CD4-positive, alpha-beta T cell (primary cell): Measurements from ENCODE around the gene PCTP. TPM values are rescaled to one million over a fixed set of nuclear protein-coding genes. Genes with fewer than 3 reads are reported as not detected.

Experiments
- ATAC-seq: fragments of 200-7000 bp; cut with Tn5 transposase; one replicate; pipeline ENCODE4 v1.10.0; 2022; ENCODE audit warnings: mild to moderate bottlenecking; ENCODE audit not compliant: poor library complexity
- CTCF ChIA-PET: fragments of 350-600 bp; sonication (Branson Sonifier 250); formaldehyde crosslinking; loops from one replicate; lab custom pipeline; 2021; ENCODE audit warnings: antibody characterized with exemption, inconsistent platforms; lab: Charles Lee
- POLR2A ChIA-PET: fragments of 350-600 bp; sonication (Branson Sonifier 250); formaldehyde crosslinking; loops from one replicate; lab custom pipeline; 2021; ENCODE audit warnings: antibody characterized with exemption, inconsistent platforms; lab: Charles Lee
- DNase-seq, 14 experiments: peaks; one replicate each; pipeline ENCODE4 v3.0.0-alpha.2; 2013 to 2020; ENCODE audit warnings: mixed read lengths in 2 of 14
- H3K27ac ChIP-seq, 2 donors: one replicate each; pipeline versions ENCODE4 v1.5.1 to v1.7.0; 2013; ENCODE audit warnings: low read length in 2 of 2, low read depth in 1 of 2, mild to moderate bottlenecking in 1 of 2
- H3K27me3 ChIP-seq, 2 experiments: 1 replicate in 1 of 2; 2 replicates in 1 of 2; pipeline versions ENCODE4 v1.6.1 to v1.7.0; 2013; ENCODE audit warnings: low read length in 2 of 2, control low read depth in 1 of 2, mild to moderate bottlenecking in 1 of 2, moderate library complexity in 1 of 2; ENCODE audit not compliant: insufficient read depth in 2 of 2, control insufficient read depth in 1 of 2
- H3K36me3 ChIP-seq: one replicate; pipeline ENCODE4 v1.6.1; 2013; ENCODE audit warnings: low read length, control low read depth; ENCODE audit not compliant: insufficient read depth
- H3K4me1 ChIP-seq: one replicate; pipeline ENCODE4 v1.6.1; 2013; ENCODE audit warnings: low read length, control low read depth; ENCODE audit not compliant: insufficient read depth
- H3K4me3 ChIP-seq: one replicate; pipeline ENCODE4 v1.5.1; 2013; ENCODE audit warnings: mild to moderate bottlenecking, low read length, moderate library complexity
- H3K9me3 ChIP-seq, 2 experiments: 1 replicate in 1 of 2; 2 replicates in 1 of 2; pipeline versions ENCODE4 v1.6.1 to v1.7.0; 2013; ENCODE audit warnings: low read length in 2 of 2, mild to moderate bottlenecking in 2 of 2, control low read depth in 1 of 2, moderate library complexity in 1 of 2; ENCODE audit not compliant: control insufficient read depth in 1 of 2, insufficient read depth in 1 of 2
- H3K27ac Mint-ChIP-seq: one replicate; pipeline ENCODE4 v1.8.0; 2020; ENCODE audit warnings: mixed read lengths
- H3K27me3 Mint-ChIP-seq: one replicate; pipeline ENCODE4 v1.8.0; 2021; ENCODE audit warnings: mixed read lengths
- H3K36me3 Mint-ChIP-seq: one replicate; pipeline ENCODE4 v1.8.0; 2021; ENCODE audit warnings: low read depth, mixed read lengths
- H3K4me1 Mint-ChIP-seq: one replicate; pipeline ENCODE4 v1.8.0; 2021; ENCODE audit warnings: low read depth, mixed read lengths
- H3K4me3 Mint-ChIP-seq: one replicate; pipeline ENCODE4 v1.8.0; 2020; ENCODE audit warnings: mild to moderate bottlenecking, mixed read lengths
- H3K9me3 Mint-ChIP-seq: one replicate; pipeline ENCODE4 v1.8.0; 2020; ENCODE audit warnings: mixed read lengths
- intact Hi-C, 2 experiments: fragments of 100-400 bp; cut with DNase I in 1 of 2; cut with micrococcal nuclease in 1 of 2; formaldehyde crosslinking; loops; one replicate each; pipeline versions ENCODE4 v1.15.1 to v1.9.0; 2023 to 2025; cut with DNase I, micrococcal nuclease
- total RNA-seq, 174 experiments: library from RNA in 2 of 174; stranded (reverse) in 2 of 174; gene quantifications; one replicate each; pipeline ENCODE4 v1.2.3 and lab custom pipeline; 2021 to 2026
- TF ChIP-seq, protein P1 (sequence below): fragments of 200-600 bp; IDR thresholded peaks from one replicate; pipeline ENCODE4 v1.8.0; 2022; ENCODE audit warnings: antibody characterized with exemption, mild to moderate bottlenecking

PCTP gene
- total RNA-seq, 2 experiments from 2014 or later = 1.1 to 1.2 TPM

DNA sequence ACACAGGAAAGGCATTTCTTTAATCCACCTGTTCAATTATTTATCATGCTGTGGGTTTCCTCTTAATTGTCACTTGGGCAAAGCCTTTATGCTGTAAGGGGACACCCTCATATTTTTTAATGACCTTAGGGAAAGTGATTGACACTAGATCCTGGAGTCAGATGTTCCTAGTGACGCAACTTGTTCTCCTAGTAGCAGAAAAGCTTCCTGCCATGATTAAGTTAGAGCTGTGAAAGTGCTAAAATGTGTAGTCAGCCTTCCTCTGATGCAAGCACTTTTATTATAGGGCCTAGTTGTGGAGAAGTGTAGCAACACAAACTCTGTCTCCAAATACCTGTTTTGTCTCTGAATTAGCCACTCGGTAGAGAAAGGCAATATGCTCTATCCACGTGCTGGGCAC lies 40.4 kb upstream of the PCTP start:
- Histone ChIP-seq H3K4me3 (no peak overlapping the region), H3K9me3 (no peaks in the 10 kb centered on the region), H3K27me3 (peaks cover 3 to 6% of the 10 kb centered on the region in 2 experiments), H3K4me1 (no peaks in the 10 kb centered on the region), H3K27ac (no peak overlapping the region), H3K36me3 (no peaks in the 10 kb centered on the region)
- DNase-seq (no peak), ATAC-seq (no peak)
- Mint-ChIP-seq H3K4me1 (no peaks in the 10 kb centered on the region), H3K27me3 (peaks cover 25% of the 10 kb centered on the region), H3K36me3 (no peaks in the 10 kb centered on the region), H3K4me3 (no peak overlapping the region), H3K27ac (no peak overlapping the region), H3K9me3 (no peaks in the 10 kb centered on the region)
- TF ChIP-seq, protein P1, sequence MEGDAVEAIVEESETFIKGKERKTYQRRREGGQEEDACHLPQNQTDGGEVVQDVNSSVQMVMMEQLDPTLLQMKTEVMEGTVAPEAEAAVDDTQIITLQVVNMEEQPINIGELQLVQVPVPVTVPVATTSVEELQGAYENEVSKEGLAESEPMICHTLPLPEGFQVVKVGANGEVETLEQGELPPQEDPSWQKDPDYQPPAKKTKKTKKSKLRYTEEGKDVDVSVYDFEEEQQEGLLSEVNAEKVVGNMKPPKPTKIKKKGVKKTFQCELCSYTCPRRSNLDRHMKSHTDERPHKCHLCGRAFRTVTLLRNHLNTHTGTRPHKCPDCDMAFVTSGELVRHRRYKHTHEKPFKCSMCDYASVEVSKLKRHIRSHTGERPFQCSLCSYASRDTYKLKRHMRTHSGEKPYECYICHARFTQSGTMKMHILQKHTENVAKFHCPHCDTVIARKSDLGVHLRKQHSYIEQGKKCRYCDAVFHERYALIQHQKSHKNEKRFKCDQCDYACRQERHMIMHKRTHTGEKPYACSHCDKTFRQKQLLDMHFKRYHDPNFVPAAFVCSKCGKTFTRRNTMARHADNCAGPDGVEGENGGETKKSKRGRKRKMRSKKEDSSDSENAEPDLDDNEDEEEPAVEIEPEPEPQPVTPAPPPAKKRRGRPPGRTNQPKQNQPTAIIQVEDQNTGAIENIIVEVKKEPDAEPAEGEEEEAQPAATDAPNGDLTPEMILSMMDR = no peak
- ChIA-PET CTCF (no interaction called here), POLR2A (no interaction called here)
- intact Hi-C loops = no loop called here

DNA sequence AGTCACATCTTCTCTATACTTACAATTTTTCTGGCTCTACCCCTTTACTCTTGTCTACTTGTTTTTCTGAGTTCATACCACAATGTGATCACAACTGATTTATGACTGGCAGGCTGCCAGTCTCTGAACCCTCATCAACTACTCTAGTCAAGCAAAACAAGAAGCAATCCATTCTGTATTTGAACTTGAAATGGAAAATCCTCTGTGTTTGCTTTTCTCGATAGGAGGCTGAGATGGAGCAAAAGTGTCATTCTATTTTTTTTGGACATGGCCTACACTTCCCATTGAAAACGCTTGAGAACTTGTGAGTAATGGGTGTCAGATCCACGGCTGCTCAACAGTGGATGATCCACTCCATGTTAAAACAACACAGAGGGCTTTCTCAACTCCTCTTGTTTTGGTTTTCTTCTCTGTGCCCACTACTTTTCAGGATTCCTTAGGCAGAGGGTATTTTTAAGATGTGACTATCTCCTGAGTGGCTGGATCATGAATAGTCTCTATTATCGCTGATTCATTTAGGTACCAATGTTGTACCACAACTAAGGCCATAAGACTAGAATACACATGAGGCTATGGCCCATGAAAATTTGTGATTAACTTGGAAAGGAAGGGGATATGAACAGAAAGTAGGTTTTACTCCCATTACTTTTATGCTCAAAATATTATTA lies 39.9 kb upstream of the PCTP start:
- CTCF ChIA-PET = no interaction called here
- TF ChIP-seq, protein P1 = no peak
- intact Hi-C loops = no loop called here
- Mint-ChIP-seq H3K27me3 (peaks cover 25% of the 10 kb centered on the region), H3K27ac (no peak overlapping the region), H3K4me3 (no peak overlapping the region), H3K4me1 (no peaks in the 10 kb centered on the region), H3K36me3 (no peaks in the 10 kb centered on the region), H3K9me3 (no peaks in the 10 kb centered on the region)
- DNase-seq (no peak), ATAC-seq (no peak)
- H3K27ac ChIP-seq = no peak overlapping the region
- POLR2A ChIA-PET = no interaction called here
- no peaks in the 10 kb centered on the region for H3K9me3 ChIP-seq
- H3K4me1 ChIP-seq = no peaks in the 10 kb centered on the region
- peaks cover 3 to 6% of the 10 kb centered on the region in 2 experiments for H3K27me3 ChIP-seq
- H3K4me3 ChIP-seq = no peak overlapping the region
- H3K36me3 ChIP-seq = no peaks in the 10 kb centered on the region

DNA sequence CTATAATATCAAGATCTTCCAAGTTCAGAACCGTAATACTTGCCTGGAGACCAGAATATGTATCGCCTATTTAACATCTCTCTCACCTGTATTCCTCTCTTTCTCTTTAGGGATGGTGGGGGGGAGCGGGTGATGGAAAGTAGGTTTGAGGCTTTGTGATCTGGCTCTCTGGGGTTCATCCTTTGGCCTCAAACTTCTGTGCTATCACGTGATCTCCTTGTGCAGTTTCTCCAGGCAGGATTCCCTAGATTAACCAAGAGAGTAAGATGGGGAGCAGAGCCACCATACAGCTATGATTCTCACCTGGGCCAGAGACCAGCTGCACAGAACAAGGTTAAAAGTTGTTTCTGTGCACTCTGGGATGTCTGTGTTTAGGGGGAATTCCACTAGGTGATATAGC lies 33.4 kb upstream of the PCTP start:
- no peaks in the 10 kb centered on the region for H3K9me3 Mint-ChIP-seq
- ATAC-seq (no peak), DNase-seq (no peak)
- intact Hi-C loops = no loop called here
- H3K9me3 ChIP-seq = no peaks in the 10 kb centered on the region
- no peak overlapping the region for H3K4me3 Mint-ChIP-seq
- no peak overlapping the region for H3K4me3 ChIP-seq
- peaks cover under 1 to 1% of the 10 kb centered on the region in 2 experiments for H3K27me3 ChIP-seq
- H3K4me1 Mint-ChIP-seq = no peaks in the 10 kb centered on the region
- H3K36me3 Mint-ChIP-seq = no peaks in the 10 kb centered on the region
- ChIA-PET CTCF (interaction anchor here (1.1 to 2.9 kb wide), 7 partner anchors 9 to 203 kb away, joined by 3 to 16 read pairs (median 4); no protein-coding TSS in a partner anchor), POLR2A (no interaction called here)
- H3K4me1 ChIP-seq = no peaks in the 10 kb centered on the region
- H3K27ac ChIP-seq = no peak overlapping the region
- TF ChIP-seq, protein P1 = no peak
- no peaks in the 10 kb centered on the region for H3K36me3 ChIP-seq
- peaks cover 22% of the 10 kb centered on the region for H3K27me3 Mint-ChIP-seq
- H3K27ac Mint-ChIP-seq = no peak overlapping the region
